HEK293T (cell line): ENCODE results near the gene HOXA9.

Source experiments
- ARNT ChIP-seq: fragments of 450-650 bp; IDR thresholded peaks from 2 replicates; pipeline ENCODE4 v1.6.1; 2017; ENCODE audit warnings: mild to moderate bottlenecking
- BHLHE40 ChIP-seq: fragments of 450-650 bp; IDR thresholded peaks from 2 replicates; pipeline ENCODE4 v1.6.1; 2016; ENCODE audit warnings: mild to moderate bottlenecking, moderate library complexity, borderline replicate concordance
- ELF4 ChIP-seq: fragments of 450-650 bp; IDR thresholded peaks from 2 replicates; pipeline ENCODE4 v1.6.1; 2017; ENCODE audit warnings: antibody characterized with exemption
- FOXA1 ChIP-seq: fragments of 450-650 bp; IDR thresholded peaks from 2 replicates; pipeline ENCODE4 v1.6.1; 2016; ENCODE audit warnings: mild to moderate bottlenecking
- FOXK2 ChIP-seq: fragments of 450-650 bp; IDR thresholded peaks from 2 replicates; pipeline ENCODE4 v1.6.1; 2016; ENCODE audit warnings: mild to moderate bottlenecking
- SP1 ChIP-seq: fragments of 450-650 bp; IDR thresholded peaks from 2 replicates; pipeline ENCODE4 v1.6.1; 2017
- SUZ12 ChIP-seq: fragments of 450-650 bp; IDR thresholded peaks from 2 replicates; pipeline ENCODE4 v1.6.1; 2016; ENCODE audit warnings: mild to moderate bottlenecking
- TARDBP ChIP-seq: fragments of 450-650 bp; IDR thresholded peaks from 2 replicates; pipeline ENCODE4 v1.6.1; 2016

GRCh38 chr7:27150568-27151340 lies 14.6 kb downstream of the HOXA9 start:
- TF ChIP-seq ARNT (no peak), SP1 (no peak), FOXA1 (no peak), BHLHE40 (no peak), ELF4 (no peak), FOXK2 (no peak), SUZ12 (no peak), TARDBP (no peak)
